ENCODE data around the gene RAB11FIP3.

DNA sequence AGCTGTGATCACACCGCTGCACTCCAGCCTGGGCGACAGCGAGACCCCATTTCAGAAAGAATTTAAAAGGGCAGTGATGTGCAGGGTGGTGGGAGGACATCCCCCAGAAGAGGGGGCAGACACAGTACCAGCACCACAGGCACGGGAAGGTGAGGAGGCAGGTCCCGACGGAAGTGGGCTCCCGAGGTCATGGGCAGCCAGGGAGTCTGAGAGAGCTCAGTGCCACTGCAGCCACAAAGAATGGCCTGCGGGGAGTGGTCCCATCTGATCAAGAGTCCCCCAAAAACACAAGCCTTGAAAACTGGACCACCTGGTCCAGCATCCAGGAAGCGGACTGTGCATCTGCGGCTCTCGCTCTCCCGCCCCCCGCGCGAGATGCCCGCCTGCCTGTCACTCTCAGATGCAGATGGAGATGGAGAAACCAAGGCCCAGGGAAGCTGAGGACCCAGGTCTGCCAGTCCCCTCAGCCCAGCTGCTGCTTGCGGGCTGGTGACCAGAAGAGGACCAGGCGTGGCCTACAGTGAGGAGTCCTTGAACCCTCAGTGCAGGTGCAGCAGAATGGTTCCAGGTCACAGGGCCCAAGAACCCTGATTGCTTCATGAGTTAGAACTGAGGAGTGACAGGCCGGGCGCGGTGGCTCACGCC is 97.8 kb downstream of the RAB11FIP3 start:
- TF ChIP-seq, protein P1, sequence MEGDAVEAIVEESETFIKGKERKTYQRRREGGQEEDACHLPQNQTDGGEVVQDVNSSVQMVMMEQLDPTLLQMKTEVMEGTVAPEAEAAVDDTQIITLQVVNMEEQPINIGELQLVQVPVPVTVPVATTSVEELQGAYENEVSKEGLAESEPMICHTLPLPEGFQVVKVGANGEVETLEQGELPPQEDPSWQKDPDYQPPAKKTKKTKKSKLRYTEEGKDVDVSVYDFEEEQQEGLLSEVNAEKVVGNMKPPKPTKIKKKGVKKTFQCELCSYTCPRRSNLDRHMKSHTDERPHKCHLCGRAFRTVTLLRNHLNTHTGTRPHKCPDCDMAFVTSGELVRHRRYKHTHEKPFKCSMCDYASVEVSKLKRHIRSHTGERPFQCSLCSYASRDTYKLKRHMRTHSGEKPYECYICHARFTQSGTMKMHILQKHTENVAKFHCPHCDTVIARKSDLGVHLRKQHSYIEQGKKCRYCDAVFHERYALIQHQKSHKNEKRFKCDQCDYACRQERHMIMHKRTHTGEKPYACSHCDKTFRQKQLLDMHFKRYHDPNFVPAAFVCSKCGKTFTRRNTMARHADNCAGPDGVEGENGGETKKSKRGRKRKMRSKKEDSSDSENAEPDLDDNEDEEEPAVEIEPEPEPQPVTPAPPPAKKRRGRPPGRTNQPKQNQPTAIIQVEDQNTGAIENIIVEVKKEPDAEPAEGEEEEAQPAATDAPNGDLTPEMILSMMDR (IDR thresholded peaks at IDR 0.05): no peak
- TF ChIP-seq POLR2A (IDR thresholded peaks at IDR 0.05): no peak
